ENCODE data around the gene AREL1.

The AREL1 gene

GRCh38 chr14:74660863-74661262, 52.0 kb downstream of the AREL1 start:
- TF ChIP-seq, protein P1, sequence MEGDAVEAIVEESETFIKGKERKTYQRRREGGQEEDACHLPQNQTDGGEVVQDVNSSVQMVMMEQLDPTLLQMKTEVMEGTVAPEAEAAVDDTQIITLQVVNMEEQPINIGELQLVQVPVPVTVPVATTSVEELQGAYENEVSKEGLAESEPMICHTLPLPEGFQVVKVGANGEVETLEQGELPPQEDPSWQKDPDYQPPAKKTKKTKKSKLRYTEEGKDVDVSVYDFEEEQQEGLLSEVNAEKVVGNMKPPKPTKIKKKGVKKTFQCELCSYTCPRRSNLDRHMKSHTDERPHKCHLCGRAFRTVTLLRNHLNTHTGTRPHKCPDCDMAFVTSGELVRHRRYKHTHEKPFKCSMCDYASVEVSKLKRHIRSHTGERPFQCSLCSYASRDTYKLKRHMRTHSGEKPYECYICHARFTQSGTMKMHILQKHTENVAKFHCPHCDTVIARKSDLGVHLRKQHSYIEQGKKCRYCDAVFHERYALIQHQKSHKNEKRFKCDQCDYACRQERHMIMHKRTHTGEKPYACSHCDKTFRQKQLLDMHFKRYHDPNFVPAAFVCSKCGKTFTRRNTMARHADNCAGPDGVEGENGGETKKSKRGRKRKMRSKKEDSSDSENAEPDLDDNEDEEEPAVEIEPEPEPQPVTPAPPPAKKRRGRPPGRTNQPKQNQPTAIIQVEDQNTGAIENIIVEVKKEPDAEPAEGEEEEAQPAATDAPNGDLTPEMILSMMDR (IDR thresholded peaks at IDR 0.05; ENCODE audit: extremely low read depth, missing control alignments): no peak
- DNase-seq (ENCODE audit: low spot score): no peak

DNA sequence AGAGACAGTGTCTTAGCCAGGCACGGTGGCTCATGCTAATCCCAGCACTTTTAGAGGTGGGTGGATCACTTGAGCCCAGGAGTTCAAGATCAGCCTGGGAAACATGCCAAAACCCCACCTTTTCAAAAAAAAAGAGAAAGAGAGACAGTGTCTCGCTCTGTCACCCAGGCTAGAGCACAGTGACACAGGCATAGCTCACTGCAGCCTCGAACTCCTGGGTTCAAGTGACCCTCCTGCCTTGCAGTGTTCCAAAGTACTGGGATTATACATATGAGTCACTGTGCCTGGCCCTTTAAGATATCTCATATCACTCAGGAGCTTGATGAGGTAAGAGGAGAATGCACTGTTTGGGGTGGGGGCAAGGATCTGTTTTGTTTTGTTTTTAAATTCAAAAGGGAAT, 52.7 kb downstream of the AREL1 start:
- TF ChIP-seq, protein P1 (IDR thresholded peaks at IDR 0.05; ENCODE audit: extremely low read depth, missing control alignments): no peak
- no peak for DNase-seq (ENCODE audit: low spot score)

DNA sequence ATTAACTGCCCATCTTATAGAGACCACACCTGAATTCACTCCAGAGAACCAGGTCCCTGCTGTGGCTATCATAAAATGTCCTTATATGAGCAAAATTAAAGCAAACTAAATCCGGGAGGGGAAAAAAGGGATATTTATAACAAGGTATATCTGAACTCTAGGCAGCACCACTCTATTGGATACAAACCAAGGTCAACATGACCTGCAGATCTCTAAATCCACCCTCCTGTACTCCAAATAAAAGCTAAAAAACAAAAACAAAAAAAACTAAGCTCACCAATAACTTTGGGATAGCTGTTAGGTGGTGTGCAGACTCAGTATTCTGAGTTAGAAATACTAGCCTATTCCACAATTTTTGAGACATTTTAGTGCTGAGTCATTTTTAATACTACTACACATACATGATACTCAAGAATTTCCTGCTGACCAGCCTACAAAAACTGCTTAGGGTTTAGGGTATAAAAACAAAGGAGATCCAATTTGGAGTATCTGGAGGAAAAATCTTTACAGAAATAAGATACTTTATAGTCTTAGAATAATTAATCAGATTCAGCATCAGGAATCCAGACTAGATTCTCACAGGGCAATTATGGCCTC, 54.2 kb downstream of the AREL1 start:
- no peak for DNase-seq (ENCODE audit: low spot score)
- TF ChIP-seq, protein P1 (IDR thresholded peaks at IDR 0.05; ENCODE audit: extremely low read depth, missing control alignments): no peak

GRCh38 chr14:74656964-74657363, 55.9 kb downstream of the AREL1 start:
- TF ChIP-seq, protein P1 (IDR thresholded peaks at IDR 0.05; ENCODE audit: extremely low read depth, missing control alignments): no peak
- no peak for DNase-seq (ENCODE audit: low spot score)

- DNase-seq (ENCODE audit: low spot score): no peak
- TF ChIP-seq, protein P1 (IDR thresholded peaks at IDR 0.05; ENCODE audit: extremely low read depth, missing control alignments): no peak
Observed at GRCh38 chr14:74655599-74656395, 57.1 kb downstream of the AREL1 start.

- DNase-seq (ENCODE audit: low spot score): no peak
- TF ChIP-seq, protein P1 (IDR thresholded peaks at IDR 0.05; ENCODE audit: extremely low read depth, missing control alignments): no peak
Observed at GRCh38 chr14:74654931-74655330, 57.9 kb downstream of the AREL1 start.

DNA sequence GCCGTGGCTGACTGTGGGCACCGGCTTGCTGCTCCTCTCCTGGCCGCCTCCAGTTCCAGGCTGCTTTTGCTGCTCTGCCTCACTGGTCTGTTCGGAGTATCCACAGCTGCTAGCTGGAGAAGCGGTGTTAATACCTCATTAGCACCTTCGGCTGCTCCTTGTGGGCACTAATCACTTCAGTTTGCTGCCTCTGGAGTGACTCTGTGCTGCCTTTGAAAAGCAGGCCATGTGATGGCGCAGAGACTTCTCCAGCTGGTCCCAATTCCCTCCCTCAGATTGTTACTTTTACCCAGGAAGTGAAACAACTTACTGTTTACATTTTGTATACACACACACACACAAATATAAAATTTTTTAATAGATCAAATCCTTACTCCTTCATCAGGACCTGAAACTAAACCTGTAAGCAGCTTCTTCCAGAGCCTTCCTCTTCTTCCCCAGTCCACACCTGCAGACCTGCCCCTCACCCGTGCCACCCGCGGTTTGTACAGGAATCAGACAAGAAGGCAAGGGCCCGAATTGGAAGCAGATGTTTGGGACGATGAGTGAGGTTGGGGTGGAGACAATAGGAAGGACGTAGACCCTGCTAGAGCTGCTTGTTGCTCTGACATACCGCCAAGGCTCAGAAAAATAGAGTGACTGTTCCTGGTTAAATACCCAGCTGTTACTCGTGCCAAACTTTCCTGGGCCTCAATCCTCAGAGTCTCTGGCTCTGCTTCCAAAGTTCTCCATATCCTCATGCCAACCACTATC, 59.3 kb downstream of the AREL1 start:
- DNase-seq (ENCODE audit: low spot score): no peak
- TF ChIP-seq, protein P1 (IDR thresholded peaks at IDR 0.05; ENCODE audit: extremely low read depth, missing control alignments): no peak
